Activated CD4-positive, CD25-positive, alpha-beta regulatory T cell (primary cell): Measurements from ENCODE around the gene CDK17.
"Not testable (repeated sequence)": the region's sequence is repeated elsewhere in the genome, so short reads cannot be mapped to it uniquely, and the experiment has no call there.

Experiments used
- DNase-seq, 4 experiments: peaks; one replicate each; lab custom pipeline; 2025; lab: John Stamatoyannopoulos, UW

CDK17 gene

GRCh38 chr12:96417688-96418087, 17.4 kb upstream of the CDK17 start:
- not testable (repeated sequence) for DNase-seq

DNA sequence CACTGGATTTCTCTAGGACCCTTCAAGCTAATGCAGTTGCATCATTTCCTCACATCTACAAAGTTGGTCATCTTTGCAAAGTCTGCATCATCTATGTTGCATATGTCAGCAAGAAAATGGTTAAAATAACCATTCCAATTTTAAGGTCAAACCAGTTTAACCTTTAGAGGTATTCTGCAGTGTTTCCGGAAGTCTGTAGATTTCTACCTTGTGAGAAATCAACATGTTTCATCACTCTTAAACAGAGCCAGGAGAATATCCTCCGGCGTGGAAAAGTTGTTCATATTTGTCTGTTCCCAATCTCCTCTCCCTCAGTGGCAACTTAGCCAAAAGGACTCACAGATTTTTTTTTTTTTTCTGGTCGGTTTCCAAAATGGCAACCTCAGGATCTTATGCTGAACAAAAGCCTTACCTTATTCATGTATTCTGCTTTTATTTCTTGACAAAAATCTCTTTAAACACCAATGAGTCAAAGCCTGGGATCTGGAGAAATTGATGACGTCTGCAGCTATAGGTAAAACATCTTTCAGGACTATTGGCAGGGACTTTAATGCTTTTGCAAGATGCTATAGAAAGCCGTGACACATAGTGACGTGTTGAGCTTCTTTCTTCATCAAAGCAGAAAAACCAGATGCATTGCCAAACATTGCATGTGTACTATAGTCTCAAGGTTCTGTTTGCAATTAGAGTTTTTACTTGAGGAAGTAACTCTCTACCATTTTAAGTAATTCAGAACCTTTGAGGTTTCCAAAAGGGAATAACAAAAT, 16.0 kb upstream of the CDK17 start:
- DNase-seq = no peak

DNA sequence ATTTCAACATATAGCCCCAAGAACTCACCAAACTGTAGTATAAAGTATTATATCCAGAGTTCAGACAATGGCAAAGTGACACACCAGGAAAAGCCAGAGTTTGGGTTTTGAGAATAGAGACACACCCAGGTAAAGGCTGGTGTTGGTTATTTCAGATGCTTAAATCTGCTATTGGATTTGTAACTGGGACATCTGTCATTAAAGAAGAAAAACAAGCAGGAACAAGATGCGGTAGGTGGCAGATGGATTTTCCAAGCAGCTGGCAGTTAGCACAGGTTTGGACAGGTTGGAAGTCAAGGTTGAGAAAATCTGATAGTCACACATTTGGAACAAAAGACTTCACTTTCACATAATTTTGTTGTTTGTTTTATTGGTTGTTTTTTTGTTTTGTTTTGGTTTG, 14.4 kb upstream of the CDK17 start:
- no peak for DNase-seq

DNA sequence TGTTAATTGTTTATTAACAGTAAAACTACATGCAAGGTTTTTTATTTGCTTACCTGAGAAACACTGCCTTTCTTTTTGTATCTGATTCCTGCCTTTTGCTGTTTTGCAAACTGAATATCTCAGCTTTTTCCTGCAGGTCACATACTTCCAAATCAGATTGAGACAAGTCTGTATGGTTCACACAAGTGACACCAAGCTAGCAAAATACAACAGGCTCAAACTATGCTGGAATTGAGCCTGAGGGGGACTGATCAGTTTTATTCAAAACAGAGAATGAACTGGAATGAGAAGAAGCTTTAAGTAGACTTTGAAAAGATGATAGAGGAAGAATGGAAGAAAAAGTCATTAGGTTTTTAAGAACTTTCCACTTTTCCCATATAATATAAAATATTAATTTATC, 12.2 kb upstream of the CDK17 start:
- no peak for DNase-seq

GRCh38 chr12:96409731-96410130, 9.5 kb upstream of the CDK17 start:
- DNase-seq = no peak

DNA sequence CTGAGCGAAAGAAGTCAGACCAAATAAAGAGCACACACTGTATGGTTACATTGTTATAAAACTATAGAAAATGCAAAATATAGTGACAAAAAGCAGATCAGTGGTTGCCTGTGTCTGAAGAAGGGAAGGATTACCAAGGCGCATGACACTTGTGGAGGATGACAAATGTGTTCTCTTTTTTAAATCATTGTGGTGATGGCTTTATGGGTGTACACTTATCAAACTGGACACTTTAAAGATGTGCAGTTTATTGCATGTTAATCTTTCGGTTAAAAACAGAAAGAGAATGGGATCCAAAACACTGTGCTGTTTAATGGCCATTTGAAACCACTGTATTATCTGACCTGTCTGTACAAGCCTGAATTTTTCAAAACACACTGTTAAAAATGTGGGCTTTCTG, 8.8 kb upstream of the CDK17 start:
- no peak for DNase-seq

DNA sequence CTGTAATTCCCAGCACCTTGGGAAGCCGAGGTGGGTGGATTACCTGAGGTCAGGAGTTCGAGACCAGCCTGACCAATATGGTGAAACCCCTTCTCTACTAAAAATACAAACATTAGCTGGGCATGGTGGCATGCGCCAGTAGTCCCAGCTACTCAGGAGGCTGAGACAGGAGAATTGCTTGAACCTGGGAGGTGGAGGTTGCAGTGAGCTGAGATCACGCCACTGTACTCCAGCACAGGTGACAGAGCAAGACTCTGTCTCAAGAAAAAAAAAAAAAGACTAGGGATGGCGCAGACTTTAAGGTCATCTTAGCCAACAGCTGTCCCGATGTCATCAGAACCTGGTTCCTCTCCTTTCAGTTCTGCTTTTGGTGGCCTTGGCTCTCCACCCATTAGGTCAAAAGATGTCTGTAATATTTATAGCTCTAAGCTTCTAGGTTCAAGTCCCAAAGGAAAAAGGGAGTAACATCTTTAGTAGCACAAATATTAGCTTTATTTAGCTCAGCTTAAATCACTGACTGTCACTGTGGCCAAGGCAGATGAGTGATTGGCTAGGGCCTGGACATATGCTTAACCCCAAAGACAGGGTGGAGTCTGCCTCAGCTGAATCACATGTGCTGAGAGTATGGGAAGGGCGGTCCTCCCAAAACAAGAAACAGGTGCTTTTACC, 7.3 kb upstream of the CDK17 start:
- not testable (repeated sequence) for DNase-seq

- no peak for DNase-seq
Observed at GRCh38 chr12:96404696-96405095, 4.5 kb upstream of the CDK17 start.

- DNase-seq = no peak
Observed at GRCh38 chr12:96403870-96404269, 3.6 kb upstream of the CDK17 start.

DNA sequence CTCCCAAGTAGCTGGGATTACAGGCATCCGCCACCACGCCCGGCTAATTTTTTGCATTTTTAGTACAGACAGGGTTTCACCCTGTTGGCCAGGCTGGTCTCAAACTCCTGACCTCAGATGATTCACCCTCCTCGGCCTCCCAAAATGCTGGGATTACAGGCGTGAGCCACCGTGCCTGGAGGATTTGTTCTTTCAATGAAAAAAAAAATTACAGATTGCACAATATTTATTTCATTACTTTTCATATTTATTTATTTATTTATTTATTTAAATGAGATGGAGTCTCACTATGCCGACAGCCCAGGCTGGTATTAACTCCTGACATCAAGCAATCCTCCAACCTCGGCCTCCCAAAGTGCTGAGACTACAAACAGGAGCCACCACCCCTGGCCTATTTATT, 2.3 kb upstream of the CDK17 start:
- DNase-seq = not testable (repeated sequence)

DNA sequence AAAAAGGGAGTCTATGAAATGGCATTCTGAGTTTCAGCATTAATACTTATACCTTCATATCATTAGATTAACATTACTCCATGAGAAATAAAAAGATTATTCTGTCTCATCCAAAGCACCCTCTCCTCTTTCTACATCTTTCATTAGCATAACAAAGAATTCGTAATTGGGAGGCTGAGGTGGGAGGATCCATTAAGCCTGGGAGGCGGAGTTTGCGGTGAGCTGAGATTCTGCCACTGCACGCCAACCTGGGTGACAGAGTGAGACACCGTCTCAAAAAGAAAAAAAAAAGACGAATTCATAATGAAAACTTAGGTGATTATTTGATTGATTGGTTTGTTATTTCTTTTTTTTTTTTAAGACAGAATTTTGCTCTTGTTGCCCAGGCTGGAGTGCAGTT, 1.8 kb upstream of the CDK17 start:
- no peak for DNase-seq

- no peak for DNase-seq
Observed at GRCh38 chr12:96401076-96401871, 1.0 kb upstream of the CDK17 start.

GRCh38 chr12:96400631-96401075, 414 bp upstream of the CDK17 start:
- no peak for DNase-seq

DNA sequence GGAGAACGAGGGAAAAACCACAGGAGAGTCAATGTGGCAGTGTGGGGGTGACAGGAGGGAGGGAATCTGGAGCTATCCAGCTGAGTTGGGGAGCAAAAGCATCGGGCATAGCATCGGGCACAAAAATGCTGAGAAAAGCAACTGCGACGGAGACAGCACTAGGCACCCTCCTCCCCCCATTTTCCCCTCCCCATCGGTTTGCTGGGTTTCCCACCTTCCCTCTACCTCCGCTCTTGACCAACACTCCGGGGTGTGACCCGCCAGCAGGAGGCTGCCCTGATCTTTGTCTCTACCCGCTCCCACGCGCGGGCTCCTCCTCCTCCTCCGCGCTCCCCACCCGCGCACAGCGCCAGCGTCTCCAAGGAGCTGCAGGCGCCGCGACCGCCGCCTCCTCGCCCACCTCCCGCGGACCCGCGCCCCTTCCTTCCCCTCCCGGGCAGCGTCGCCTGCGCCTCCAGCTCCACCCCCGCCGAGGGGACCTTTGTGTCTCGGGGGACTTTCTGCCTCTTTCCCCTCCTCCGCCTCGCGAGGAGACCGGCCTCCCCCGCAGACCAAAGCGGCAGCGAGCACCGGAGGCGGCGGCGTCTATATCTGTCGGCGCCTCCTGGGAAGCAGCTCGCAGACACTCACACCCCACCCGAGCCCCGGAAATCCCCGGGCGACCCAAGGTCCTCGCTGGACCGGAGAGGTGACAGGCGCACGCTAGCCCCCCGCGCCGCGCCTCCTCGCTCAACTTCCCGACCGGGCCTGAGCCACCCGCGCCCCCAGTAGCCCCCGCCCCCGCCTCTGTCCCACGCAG, 920 bp downstream of the CDK17 start:
- peak; percentile 40 to 55 (median 46) for DNase-seq

DNA sequence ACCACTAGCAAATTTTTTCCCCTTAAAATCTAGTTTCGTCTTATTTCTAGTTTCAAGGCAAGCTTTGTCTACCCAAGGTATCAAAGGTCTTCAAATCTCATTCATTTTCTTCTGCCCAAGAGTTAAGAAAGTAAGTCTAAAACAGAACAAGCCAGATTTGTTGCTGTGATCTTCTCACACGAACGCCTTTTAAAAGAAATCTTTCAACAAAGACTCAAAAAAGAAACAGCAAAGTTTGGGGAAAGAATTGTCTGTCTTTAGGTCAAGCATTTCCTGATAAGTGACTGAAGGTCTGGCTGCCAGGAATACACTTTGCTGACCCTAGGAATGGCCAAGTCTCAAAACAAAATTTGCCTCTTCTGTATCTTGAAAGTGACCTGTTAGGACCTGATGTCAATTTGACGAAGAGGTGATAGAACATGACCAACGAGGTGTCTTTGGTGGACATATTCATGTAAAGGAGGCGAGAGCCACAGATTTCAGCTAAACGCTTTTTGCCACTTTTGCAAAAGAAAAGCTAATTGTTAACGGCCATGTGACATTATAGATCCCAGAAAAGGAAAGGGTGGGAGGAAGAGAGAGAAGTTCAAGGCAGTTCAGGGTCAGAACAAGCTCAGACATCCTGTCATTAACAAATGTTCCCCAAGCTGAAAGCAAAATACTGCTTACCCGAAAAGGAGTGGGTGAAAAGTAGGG, 1.7 kb downstream of the CDK17 start:
- DNase-seq = no peak

DNA sequence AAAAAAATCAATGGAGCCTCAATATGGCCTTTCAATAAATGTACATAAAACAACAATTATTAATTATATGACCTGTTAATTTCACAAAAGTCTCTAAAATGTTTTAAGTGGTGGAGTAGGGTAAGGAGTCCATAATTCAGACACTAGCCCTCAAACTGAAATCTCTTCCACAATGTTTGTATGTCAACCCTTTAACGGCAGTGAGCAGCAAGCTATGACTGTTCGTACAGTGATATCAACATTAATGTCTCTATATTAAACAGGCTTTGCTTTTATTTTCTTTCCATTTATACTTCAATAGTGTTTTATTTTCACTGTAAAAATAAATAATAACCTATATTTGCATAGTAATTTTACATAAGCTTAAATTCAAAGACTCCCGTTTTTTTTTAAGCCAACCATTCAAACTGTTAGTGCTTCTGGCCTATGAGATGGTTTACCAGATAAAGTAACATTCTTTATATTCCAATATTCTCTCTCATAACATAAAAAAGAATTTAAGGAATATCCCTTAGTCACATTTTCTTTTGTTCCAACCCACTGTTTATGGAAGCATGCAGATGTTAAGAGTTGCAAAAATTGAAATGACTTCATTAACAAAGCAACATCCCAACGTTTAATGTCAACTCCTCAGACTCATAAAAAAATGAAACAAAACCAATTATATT, 2.3 kb downstream of the CDK17 start:
- DNase-seq = no peak

- DNase-seq = no peak
Observed at GRCh38 chr12:96396914-96397313, 3.3 kb downstream of the CDK17 start.

GRCh38 chr12:96396209-96396608, 4.0 kb downstream of the CDK17 start:
- DNase-seq = no peak

DNA sequence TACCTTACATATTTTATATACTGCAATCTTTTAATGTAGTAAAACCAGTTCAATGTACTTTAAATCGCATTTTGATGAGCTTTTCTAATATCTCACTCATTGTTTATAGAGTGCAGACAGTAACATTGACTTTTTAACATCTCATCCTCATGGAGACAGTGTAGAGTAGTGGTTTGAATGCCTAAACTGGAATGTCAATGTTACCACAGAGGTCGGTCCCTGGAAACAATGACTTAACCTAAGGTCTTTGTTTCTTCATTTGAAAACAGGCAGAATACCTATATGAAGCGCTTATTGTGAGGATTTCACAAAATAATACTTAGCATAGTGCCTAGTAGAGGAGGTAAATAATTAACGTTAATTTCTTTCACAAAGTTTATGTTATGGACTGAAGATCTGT, 5.0 kb downstream of the CDK17 start:
- no peak for DNase-seq

GRCh38 chr12:96393229-96393628, 7.0 kb downstream of the CDK17 start:
- not testable (repeated sequence) for DNase-seq

- no peak for DNase-seq
Observed at GRCh38 chr12:96392397-96392796, 7.8 kb downstream of the CDK17 start.
